ENCODE results near the gene ATXN10. TPM values are rescaled to one million over a fixed set of nuclear protein-coding genes. Genes with fewer than 3 reads are reported as not detected.

The ATXN10 gene
- total and polyA plus RNA-seq, 2 of the 13 experiments (the other 11 are each of a cell fraction or from before 2014, with no cell fraction given), result 60.1 to 194 TPM

DNA sequence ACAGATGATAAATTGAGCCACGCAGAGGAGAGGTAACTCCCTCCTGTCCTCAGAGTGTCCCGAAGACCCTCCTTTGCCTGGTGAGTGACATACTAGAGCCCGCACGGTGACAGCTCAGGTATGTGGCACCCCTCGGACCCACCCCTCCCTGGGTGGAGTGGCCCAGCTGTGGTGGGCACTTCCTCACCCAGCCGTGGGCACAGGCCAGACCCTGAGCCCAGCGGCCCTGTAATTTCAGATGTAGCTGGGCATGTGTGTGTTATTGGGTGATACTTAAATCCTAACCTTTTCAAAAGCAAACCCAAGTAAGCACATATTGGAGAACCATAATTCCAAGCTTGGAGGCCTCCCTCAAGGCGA lies 212.2 kb downstream of the ATXN10 start:
- intact Hi-C loops (cut with micrococcal nuclease; ENCODE audit: unreplicated experiment) (no loop called here), in situ Hi-C loops (cut with HindIII; ENCODE audit: extremely low pct_ligation_motif_present, low pct_unique_long_range_greater_than_20kb) (no loop called here)
- FAIRE-seq (no peak), ATAC-seq (no peak), DNase-seq (ENCODE audit: low spot score) (no peak)
- no peak overlapping the region for H3K27ac ChIP-seq (ENCODE audit: extremely low read length, insufficient read depth, low read length)
- no peak overlapping the region for H3K9ac ChIP-seq (ENCODE audit: insufficient read depth, low read depth, low read length)
- H3K36me3 ChIP-seq (replicated peaks in 1 of 2; ENCODE audit: control insufficient read depth in 1 of 2, insufficient read depth in 2 of 2, low read length in 2 of 2), result no peaks in the 10 kb centered on the region
- H3K9me3 ChIP-seq (ENCODE audit: low read length), result no peaks in the 10 kb centered on the region
- 0 out of 2 replicates have a peak, but pooled peaks cover 8% of the 10 kb centered on the region for H3K4me1 ChIP-seq (ENCODE audit: insufficient read depth, low read length)
- peaks cover 21 to 80% of the 10 kb centered on the region in 2 experiments for H3K27me3 ChIP-seq (ENCODE audit: control insufficient read depth in 1 of 2, insufficient read depth in 2 of 2, low read length in 2 of 2)
- ChIA-PET POLR2A (no interaction called here), CTCF (ENCODE audit: low intra/inter-chr PET ratio, low total read pairs) (no interaction called here)
- no peak for TF ChIP-seq KLF9 (CRISPR knock-in tag; IDR thresholded peaks at IDR 0.05; ENCODE audit: low read depth)
- TF ChIP-seq ZNF629 (CRISPR knock-in tag; conservative IDR thresholded peaks at IDR 0.05), result peak; percentile 66
- H3K4me2 ChIP-seq (ENCODE audit: low read depth, low read length), result no peak overlapping the region
- no peak overlapping the region for H2AFZ ChIP-seq (ENCODE audit: low read length)
- H4K20me1 ChIP-seq (ENCODE audit: insufficient read depth, low read length), result no peaks in the 10 kb centered on the region
- no TSS peak for BruUV-seq (replicated peaks)
- no peak overlapping the region for H3K4me3 ChIP-seq (replicated peaks in 1 of 3; ENCODE audit: insufficient read depth in 1 of 3, low read depth in 2 of 3, low read length in 3 of 3)
- no peaks in the 10 kb centered on the region for H3K79me2 ChIP-seq (ENCODE audit: insufficient read depth, low read length)
- WGBS (ENCODE audit: low lambda C conversion rate), result 47% methylated on average over 5 of the region's 8 CpGs

DNA sequence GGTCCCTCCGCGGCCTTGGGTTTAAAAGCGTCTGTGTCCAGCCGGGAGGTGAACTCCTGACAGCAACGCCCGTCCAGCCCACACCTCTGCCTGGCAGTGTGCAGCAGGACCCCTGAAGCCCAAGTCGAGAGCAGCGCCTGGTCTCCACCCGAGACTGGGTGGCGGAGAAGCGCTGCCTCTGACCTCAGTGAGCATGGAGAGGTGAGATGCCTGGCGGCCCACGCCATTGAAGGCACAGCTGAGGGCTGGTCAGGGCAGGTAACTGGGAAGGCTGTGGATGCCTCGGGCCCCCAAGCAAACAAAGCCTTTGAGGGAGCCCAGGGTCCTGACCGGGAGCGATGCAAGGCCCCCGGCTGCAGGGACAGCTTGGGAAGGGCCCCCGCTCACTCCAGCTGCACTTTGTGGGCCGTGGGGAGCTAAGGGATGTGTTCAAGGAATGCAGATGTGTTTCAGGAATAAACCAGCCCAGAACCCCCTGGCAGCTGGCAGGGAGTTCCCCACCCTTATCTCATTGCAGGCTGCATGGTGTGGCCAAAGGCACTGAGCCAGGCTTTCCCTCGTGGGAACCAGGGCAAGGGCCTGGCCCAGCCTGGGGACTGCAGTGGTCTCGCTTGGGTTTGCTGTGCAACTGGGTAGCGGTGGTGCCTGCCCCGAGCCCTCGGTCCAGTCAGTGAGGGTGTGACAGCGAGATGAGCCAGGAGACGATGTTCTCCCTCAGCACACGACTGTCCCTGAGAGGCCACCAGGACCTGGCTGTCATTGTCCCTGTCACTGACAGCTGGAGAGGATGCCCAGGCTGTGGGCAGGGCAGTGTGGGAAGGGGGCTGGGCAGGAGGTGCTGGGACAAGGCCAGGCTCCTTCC lies 212.8 kb downstream of the ATXN10 start:
- BruUV-seq (replicated peaks), result no TSS peak
- H3K4me2 ChIP-seq (ENCODE audit: low read depth, low read length), result no peak overlapping the region
- no peaks in the 10 kb centered on the region for H3K9me3 ChIP-seq (ENCODE audit: low read length)
- TF ChIP-seq ZMAT3 (CRISPR knock-in tag; conservative IDR thresholded peaks at IDR 0.05) (no peak), RFX1 (IDR thresholded peaks at IDR 0.05) (no peak), KAT2B (IDR thresholded peaks at IDR 0.05; ENCODE audit: borderline replicate concordance, low read depth, low read length) (no peak), ZNF333 (CRISPR knock-in tag; IDR thresholded peaks at IDR 0.05; ENCODE audit: borderline replicate concordance) (no peak), ZNF20 (CRISPR knock-in tag; IDR thresholded peaks at IDR 0.05) (no peak)
- TF ChIP-seq, protein P1, sequence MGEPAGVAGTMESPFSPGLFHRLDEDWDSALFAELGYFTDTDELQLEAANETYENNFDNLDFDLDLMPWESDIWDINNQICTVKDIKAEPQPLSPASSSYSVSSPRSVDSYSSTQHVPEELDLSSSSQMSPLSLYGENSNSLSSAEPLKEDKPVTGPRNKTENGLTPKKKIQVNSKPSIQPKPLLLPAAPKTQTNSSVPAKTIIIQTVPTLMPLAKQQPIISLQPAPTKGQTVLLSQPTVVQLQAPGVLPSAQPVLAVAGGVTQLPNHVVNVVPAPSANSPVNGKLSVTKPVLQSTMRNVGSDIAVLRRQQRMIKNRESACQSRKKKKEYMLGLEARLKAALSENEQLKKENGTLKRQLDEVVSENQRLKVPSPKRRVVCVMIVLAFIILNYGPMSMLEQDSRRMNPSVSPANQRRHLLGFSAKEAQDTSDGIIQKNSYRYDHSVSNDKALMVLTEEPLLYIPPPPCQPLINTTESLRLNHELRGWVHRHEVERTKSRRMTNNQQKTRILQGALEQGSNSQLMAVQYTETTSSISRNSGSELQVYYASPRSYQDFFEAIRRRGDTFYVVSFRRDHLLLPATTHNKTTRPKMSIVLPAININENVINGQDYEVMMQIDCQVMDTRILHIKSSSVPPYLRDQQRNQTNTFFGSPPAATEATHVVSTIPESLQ (CRISPR knock-in tag; conservative IDR thresholded peaks at IDR 0.05), result no peak
- H3K9ac ChIP-seq (ENCODE audit: insufficient read depth, low read depth, low read length), result no peak overlapping the region
- in situ Hi-C loops (cut with HindIII; ENCODE audit: extremely low pct_ligation_motif_present, low pct_unique_long_range_greater_than_20kb) (no loop called here), intact Hi-C loops (cut with micrococcal nuclease; ENCODE audit: unreplicated experiment) (no loop called here)
- H3K27me3 ChIP-seq (ENCODE audit: control insufficient read depth in 1 of 2, insufficient read depth in 2 of 2, low read length in 2 of 2), result peaks cover 21 to 83% of the 10 kb centered on the region in 2 experiments
- FAIRE-seq (no peak), ATAC-seq (no peak), DNase-seq (ENCODE audit: low spot score) (no peak)
- 0 out of 2 replicates have a peak, but pooled peaks cover 8% of the 10 kb centered on the region for H3K4me1 ChIP-seq (ENCODE audit: insufficient read depth, low read length)
- WGBS (ENCODE audit: low lambda C conversion rate), result no CpG with 5 or more reads among the region's 27 CpGs
- no peaks in the 10 kb centered on the region for H3K79me2 ChIP-seq (ENCODE audit: insufficient read depth, low read length)
- ChIA-PET CTCF (ENCODE audit: low intra/inter-chr PET ratio, low total read pairs) (no interaction called here), POLR2A (no interaction called here)
- H2AFZ ChIP-seq (ENCODE audit: low read length), result no peak overlapping the region
- H3K27ac ChIP-seq (ENCODE audit: extremely low read length, insufficient read depth, low read length), result no peak overlapping the region
- no peak overlapping the region for H3K4me3 ChIP-seq (replicated peaks in 1 of 3; ENCODE audit: insufficient read depth in 1 of 3, low read depth in 2 of 3, low read length in 3 of 3)
- H3K36me3 ChIP-seq (replicated peaks in 1 of 2; ENCODE audit: control insufficient read depth in 1 of 2, insufficient read depth in 2 of 2, low read length in 2 of 2), result no peaks in the 10 kb centered on the region
- no peaks in the 10 kb centered on the region for H4K20me1 ChIP-seq (ENCODE audit: insufficient read depth, low read length)

Data from HepG2 (cell line).